ENCODE measurements around the gene AKAP14.
A peak's percentile ranks its signal among the peaks of the same experiment; 100 is the strongest.

DNA sequence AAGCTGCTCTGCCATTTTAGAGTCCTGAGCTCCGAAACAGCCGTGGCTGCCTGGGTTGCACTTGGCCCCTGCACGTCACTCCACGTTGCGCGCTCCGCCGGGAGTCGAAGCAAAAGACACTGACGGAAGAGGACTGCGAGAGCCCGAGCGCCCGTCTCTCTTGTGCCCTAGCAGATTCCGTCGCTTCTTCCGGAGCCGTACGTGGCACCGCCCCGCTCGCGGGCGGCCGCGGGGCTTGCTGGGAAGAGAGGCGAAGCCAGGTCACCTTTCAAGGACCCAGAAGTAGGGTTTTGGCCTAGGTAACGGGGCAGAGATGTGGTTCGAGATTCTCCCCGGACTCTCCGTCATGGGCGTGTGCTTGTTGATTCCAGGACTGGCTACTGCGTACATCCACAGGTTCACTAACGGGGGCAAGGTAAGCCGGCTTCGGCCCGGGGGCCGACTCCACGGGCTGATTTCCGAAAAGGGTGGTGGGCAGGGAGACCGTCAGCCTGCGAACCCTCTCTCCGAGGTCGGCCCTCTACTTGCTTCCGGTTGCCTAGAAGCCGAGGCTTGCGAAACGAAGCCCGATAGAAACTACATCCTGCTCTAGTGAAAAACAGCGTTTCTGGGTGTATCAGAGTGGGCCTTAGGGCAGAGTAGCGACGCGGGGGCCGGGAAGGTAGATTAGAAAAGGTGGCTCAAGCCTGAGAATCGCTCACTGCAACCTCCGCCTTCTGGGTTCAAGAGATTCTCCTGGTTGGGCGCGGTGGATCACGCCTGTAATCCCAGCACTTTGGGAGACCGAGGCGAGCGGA, 23.9 kb upstream of the AKAP14 start, which contains the start of the genes NDUFA1 and RNF113A:
- TF ChIP-seq POLR2A (IDR thresholded peaks at IDR 0.05; ENCODE audit: low read length): peak; percentile 90
- TF ChIP-seq GATA1 (IDR thresholded peaks at IDR 0.05; ENCODE audit: low read depth, low read length): no peak

All from erythroblast (primary cell).